MG63 (cell line): ENCODE data around the gene MAPK14. TPM values are rescaled to one million over a fixed set of nuclear protein-coding genes. Genes with fewer than 3 reads are reported as not detected.
"Not testable (repeated sequence)": the region's sequence is repeated elsewhere in the genome, so short reads cannot be mapped to it uniquely, and the experiment has no call there.

Source experiments
- DNase-seq: peaks from one replicate; pipeline ENCODE4 v3.0.0-alpha.2; 2020
- H3K27me3 ChIP-seq: fragments of 250-450 bp; sonication (Bioruptor Pico); 2 replicates; pipeline ENCODE4 v1.5.1; 2020; ENCODE audit warnings: mild to moderate bottlenecking, moderate library complexity
- H3K36me3 ChIP-seq: fragments of 250-450 bp; sonication (Bioruptor Pico); 2 replicates; pipeline ENCODE4 v1.5.1; 2020; ENCODE audit warnings: mild to moderate bottlenecking, moderate library complexity
- H3K4me3 ChIP-seq: fragments of 250-450 bp; sonication (Bioruptor Pico); 2 replicates; pipeline ENCODE4 v1.5.1; 2020; ENCODE audit warnings: mild to moderate bottlenecking, moderate library complexity
- H3K9me3 ChIP-seq: fragments of 250-450 bp; sonication (Bioruptor Pico); 2 replicates; pipeline ENCODE4 v1.5.1; 2020; ENCODE audit warnings: mild to moderate bottlenecking, moderate library complexity
- total RNA-seq: library from RNA; depleted of rRNA; stranded (reverse); fragments of >200 nt; shearing (Covaris generic); gene quantifications from 2 replicates; pipeline ENCODE4 v1.2.3, GENCODE V29; 2014; ENCODE audit warnings: low replicate concordance

Gene MAPK14
- total RNA-seq, 1 experiment from 2014 or later: 24.7 TPM

- no peaks in the 10 kb centered on the region for H3K27me3 ChIP-seq
- H3K4me3 ChIP-seq: no peak overlapping the region
- no peaks in the 10 kb centered on the region for H3K36me3 ChIP-seq
- H3K9me3 ChIP-seq: no peaks in the 10 kb centered on the region
- DNase-seq: peak; percentile 70
Measured at GRCh38 chr6:36120979-36121786, 93.6 kb downstream of the MAPK14 start.

DNA sequence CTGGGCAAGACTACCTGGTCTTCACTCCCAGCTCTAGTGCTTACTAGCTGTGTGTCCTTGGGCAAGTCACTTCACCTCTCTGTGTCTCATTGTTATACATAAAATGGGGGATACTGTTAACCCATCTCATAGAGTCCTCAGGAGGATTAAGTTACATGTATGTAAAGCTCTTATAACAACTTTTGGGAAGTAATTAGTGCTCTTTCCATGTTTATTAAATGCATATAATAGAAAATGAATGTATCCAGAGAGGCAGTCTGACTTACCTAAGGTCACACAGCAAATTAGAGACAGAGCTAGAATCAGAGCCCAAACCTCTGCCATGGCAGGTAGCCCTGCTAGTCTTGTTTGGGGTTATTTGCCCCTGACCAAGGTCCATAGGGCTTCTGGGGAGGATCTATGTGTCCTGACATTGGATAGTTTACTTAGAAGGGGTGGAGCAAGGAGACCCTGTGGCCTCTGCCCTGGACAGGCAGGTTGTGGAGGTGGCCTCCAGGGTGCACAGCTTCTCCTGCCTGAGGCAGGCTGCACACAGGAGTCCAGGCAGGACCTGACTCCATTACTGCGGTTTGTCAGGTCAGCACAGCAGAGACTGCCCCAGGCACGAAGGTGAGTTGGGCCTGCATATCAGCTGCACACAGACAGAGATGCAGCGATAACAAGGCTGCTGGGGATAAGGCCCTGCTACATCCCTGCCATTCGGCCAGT, 94.3 kb downstream of the MAPK14 start:
- Histone ChIP-seq H3K27me3 (no peaks in the 10 kb centered on the region), H3K4me3 (no peak overlapping the region), H3K36me3 (no peaks in the 10 kb centered on the region), H3K9me3 (no peaks in the 10 kb centered on the region)
- no peak for DNase-seq

DNA sequence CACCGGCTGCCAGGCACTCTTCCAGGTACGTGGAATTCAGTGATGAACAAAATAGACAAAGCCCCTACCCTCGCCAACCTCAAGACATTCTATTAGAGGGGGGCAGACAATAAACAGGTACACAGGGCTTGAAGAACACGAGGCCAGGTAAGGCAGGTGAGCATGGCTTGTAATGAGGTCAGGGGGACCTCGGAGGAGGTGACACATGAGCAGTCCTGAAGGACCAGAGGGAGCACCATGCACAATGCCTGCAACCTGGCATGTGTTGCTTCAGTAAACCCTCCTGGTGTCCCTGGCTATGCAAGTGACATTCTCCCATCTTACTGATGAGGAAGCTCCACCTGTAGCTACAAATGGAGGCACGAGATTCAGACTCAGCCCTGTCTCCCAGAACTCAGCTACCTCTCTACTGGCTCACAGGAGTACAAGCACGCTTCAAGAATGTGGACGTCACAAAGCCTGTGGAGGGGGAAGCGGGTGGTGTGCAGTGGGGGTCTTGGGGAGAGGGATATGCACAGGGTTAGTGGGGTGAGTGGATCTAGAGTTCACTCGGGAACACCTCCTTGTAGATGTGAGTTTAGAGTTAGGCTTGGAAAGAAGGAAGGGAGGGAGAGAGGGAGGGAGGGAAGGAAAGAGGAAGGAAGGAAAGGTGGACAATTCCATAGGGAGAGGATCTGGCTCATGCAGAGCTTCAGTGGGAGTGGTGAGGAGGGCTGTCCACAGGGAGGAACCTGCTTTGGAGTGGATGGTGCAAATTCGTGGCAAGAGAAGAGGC, 95.1 kb downstream of the MAPK14 start:
- no peak for DNase-seq
- H3K27me3 ChIP-seq: no peaks in the 10 kb centered on the region
- H3K4me3 ChIP-seq: no peak overlapping the region
- no peaks in the 10 kb centered on the region for H3K36me3 ChIP-seq
- no peaks in the 10 kb centered on the region for H3K9me3 ChIP-seq

DNA sequence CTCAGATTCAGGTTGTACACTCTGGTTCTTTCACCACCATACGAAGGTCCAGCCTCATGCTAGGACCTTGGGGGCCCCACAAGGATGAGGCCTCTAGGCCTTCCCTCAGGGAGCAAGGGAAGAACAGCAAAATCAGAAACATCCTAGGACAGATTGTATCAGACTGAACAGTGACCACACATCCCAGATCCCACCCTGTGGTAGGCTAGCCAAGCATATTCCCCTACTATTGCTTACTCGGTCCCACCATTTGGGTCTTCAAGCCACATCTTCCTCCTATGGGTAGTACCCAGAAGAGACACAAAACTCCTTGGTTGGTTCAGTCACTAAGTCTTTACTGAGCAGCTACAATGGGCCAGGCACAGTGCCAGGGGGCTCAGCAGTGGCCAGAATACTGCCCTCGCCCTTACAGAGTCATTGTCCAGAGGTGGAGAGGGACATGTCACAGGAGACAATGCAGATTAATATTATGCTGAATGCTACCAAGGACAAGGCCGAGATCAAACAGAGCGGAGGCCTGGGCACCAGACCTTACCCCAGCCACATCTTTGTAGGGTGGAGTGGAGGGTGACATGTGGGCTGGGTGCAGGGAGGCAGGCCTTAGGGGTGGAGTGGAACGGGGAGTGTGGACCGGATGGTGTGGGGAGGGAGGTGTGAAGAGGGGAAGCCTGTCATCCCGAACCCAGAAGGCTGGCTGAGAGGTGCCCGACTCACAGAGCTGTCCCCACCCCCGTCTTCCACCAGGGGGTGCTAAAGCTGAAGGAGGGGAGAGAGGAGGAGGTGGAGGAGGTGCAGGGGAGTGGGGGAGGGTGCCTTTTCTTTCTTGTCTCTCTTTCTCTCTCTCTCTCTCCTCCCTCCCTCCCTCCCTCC, 95.9 kb downstream of the MAPK14 start:
- Histone ChIP-seq H3K4me3 (no peak overlapping the region), H3K9me3 (no peaks in the 10 kb centered on the region), H3K27me3 (no peaks in the 10 kb centered on the region), H3K36me3 (no peaks in the 10 kb centered on the region)
- DNase-seq: peak; percentile 77

GRCh38 chr6:36124346-36124745, 96.7 kb downstream of the MAPK14 start:
- not testable (repeated sequence) for H3K9me3 ChIP-seq, H3K27me3 ChIP-seq, H3K36me3 ChIP-seq, DNase-seq, H3K4me3 ChIP-seq

DNA sequence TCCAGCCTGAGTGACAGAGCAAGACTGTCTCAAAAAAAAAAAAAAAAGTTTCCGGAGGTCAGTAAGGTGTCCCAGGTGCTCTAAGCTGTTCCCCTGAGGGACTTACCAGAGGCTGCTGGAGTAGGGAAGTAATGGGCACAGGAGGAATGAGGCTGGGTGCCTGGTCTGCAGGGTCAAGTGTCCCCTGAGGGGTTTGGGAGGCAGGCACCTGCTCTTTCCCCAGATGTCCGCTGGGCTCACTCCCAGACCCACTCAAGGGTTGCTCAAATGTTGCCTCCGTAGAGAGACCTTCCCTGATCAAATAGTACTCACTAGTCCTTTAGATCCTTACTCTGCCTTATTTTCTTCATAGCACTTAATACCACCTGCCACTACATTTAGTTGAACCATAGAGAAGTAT, 97.3 kb downstream of the MAPK14 start:
- H3K27me3 ChIP-seq: no peaks in the 10 kb centered on the region
- H3K36me3 ChIP-seq: no peaks in the 10 kb centered on the region
- no peak for DNase-seq
- H3K9me3 ChIP-seq: no peaks in the 10 kb centered on the region
- no peak overlapping the region for H3K4me3 ChIP-seq

- no peak overlapping the region for H3K4me3 ChIP-seq
Measured at GRCh38 chr6:36125575-36125974, 98.0 kb downstream of the MAPK14 start.

GRCh38 chr6:36126121-36126520, 98.5 kb downstream of the MAPK14 start:
- no peaks in the 10 kb centered on the region for H3K27me3 ChIP-seq

More at GRCh38 chr6:36125575-36125974, 98.0 kb downstream of the MAPK14 start:
- Histone ChIP-seq H3K9me3 (no peaks in the 10 kb centered on the region), H3K27me3 (no peaks in the 10 kb centered on the region), H3K36me3 (no peaks in the 10 kb centered on the region)
- no peak for DNase-seq

DNA sequence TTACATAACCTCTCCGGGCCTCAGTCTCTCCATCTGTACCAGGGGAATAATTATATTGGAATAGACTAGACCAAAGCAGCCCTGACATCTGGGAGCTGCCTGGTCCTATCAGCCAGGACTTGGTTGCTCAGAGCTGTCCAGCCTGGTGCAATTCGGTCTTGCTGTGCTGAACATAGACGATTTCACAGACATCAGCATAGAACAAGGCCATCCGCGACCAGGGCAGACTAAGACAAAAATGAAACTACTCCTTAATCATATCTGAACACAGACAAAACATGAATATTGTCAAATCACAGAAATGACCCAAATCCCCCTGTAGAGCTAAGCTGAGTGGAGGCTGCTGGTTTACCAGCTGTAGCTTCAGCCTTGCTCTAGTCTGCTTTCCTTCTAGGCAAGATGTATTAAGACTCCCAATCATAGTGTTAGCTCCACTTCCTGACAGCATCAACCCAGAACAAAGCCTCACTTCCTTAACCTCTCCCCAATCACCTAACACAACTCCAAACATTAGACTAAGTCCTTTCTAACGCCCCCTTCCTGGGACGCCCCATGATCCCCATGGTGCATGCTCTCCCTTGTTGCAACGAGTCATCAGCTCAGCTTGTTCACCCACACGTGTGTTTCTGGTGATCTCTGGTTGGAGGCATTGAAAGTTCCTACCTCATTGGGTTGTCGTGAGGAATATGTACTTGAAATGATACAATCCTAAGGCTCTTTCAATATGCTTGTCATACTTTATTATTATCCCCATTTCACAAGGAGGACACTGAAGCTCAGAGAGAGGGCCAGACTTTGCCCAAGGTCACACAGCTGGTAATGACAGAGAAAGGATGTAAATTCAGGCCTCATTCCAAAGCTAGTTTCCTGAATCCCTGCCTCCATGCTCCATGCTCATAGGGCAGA, 99.2 kb downstream of the MAPK14 start:
- H3K36me3 ChIP-seq: no peaks in the 10 kb centered on the region
- H3K27me3 ChIP-seq: no peaks in the 10 kb centered on the region
- peak; percentile 68 for DNase-seq
- no peak overlapping the region for H3K4me3 ChIP-seq
- no peaks in the 10 kb centered on the region for H3K9me3 ChIP-seq

More at GRCh38 chr6:36126121-36126520, 98.5 kb downstream of the MAPK14 start:
- H3K4me3 ChIP-seq: no peak overlapping the region
- no peaks in the 10 kb centered on the region for H3K36me3 ChIP-seq
- no peak for DNase-seq
- H3K9me3 ChIP-seq: no peaks in the 10 kb centered on the region

DNA sequence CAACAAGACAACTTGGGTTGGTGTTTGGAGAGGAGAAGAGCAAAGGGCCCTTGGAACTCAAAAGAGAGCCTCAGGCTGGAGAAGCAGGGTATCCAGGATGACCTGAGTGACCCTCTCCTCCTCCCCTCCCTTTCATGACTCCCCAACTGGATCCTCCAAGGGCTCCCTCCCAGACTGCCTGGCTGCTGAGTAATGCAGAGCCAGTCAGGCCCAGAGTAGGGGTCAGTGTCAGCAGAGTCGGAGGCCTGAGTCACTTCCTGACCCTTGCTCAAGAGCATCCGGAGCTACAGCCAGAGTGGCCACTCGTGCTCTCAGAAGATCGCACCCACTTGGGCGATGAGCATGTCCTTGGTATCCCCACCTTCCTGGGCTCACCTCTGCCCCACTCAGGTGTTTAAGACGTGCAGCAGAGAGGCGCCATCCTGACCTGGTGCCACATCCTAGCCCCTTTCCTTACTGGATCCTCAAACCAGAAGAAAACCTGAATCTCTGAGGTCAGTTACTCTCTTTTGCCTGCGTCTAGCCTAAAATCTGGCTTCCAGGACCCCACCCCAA, 99.9 kb downstream of the MAPK14 start:
- Histone ChIP-seq H3K9me3 (no peaks in the 10 kb centered on the region), H3K36me3 (no peaks in the 10 kb centered on the region), H3K4me3 (no peak overlapping the region), H3K27me3 (no peaks in the 10 kb centered on the region)
- DNase-seq: peak; percentile 93

DNA sequence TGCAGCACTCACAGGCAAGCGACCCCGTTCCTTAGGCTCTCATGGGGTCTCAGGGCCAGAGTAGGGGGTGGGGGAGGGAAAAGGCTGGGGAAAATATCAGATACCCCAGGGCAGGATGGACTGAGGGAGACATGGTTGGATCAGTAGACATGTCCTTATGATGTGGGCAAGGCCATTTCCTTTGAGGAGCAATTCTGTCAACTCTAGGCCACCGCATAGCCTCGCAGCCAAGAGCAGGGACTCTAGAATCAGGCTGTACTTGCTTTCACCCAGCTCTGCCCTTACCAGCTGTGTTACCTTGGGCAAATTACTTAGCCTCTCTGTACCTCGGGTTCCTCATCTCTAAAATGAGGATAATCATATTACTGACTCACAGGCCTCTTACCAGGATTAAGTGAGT, 100.5 kb downstream of the MAPK14 start:
- no peak for DNase-seq
- Histone ChIP-seq H3K27me3 (no peaks in the 10 kb centered on the region), H3K36me3 (no peaks in the 10 kb centered on the region), H3K4me3 (no peak overlapping the region), H3K9me3 (no peaks in the 10 kb centered on the region)

- Histone ChIP-seq H3K27me3 (no peaks in the 10 kb centered on the region), H3K9me3 (no peaks in the 10 kb centered on the region), H3K4me3 (no peak overlapping the region), H3K36me3 (no peaks in the 10 kb centered on the region)
- no peak for DNase-seq
Measured at GRCh38 chr6:36128793-36129192, 101.2 kb downstream of the MAPK14 start.

- not testable (repeated sequence) for H3K4me3 ChIP-seq, H3K36me3 ChIP-seq, DNase-seq, H3K27me3 ChIP-seq, H3K9me3 ChIP-seq
Measured at GRCh38 chr6:36129334-36129733, 101.7 kb downstream of the MAPK14 start.

DNA sequence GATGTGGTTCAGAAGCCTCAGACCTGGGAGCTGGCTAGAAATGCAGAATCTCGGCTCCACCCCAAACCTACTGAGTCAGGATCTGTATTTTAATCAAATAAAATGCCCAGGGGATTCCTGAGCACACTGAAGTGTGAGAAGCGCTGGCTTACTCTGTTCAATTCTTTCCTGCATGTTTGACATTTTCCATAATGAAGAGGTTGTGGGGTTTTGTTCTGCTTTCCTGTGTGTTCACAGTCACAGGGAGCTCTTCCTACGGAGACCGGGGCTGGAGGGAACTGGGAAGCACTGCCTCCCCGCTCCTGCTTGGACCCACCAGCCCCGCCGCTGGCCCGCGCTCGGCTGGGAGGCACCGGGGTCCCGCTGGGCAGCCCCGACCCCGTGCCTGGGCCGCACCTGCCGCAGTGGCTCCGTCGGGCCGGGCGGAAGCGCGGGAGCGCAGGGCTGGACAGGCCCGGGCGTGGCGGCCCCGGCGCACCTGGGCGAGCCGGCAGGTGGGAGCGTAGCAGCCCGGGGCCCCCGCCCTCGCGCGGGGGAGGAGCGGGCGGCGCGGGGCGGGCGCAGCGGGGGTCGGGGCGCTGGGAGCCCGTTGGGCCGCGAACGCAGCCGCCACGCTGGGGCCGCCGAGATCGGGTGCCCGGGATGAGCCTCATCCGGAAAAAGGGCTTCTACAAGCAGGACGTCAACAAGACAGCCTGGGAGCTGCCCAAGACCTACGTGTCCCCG, 102.5 kb downstream of the MAPK14 start, which contains the start of gene MAPK13:
Gene MAPK13 (plus strand): TSS at position 573 of the 726 bp plus-strand sequence. CDS start 70 bp downstream, at position 643.
- no peaks in the 10 kb centered on the region for H3K36me3 ChIP-seq
- no peak within 1 kb of the TSS for H3K4me3 ChIP-seq
- no peak for DNase-seq
- no peaks in the 10 kb centered on the region for H3K27me3 ChIP-seq
- H3K9me3 ChIP-seq: no peaks in the 10 kb centered on the region
